H1 (cell line): Measurements from ENCODE around the gene MGMT. TPM values are rescaled to one million over a fixed set of nuclear protein-coding genes. Genes with fewer than 3 reads are reported as not detected.

Experiments
- CTCF ChIA-PET: fragments of 300-600 bp; sonication (Branson Sonifier 250); formaldehyde crosslinking; loops from one replicate; lab custom pipeline; 2021; ENCODE audit not compliant: partially characterized antibody; lab: Charles Lee
- POLR2A ChIA-PET: fragments of 300-600 bp; sonication (Branson Sonifier 250); formaldehyde crosslinking; loops from one replicate; lab custom pipeline; 2021; ENCODE audit warnings: inconsistent platforms; ENCODE audit not compliant: partially characterized antibody; lab: Charles Lee
- DNase-seq, 2 experiments: peaks; one replicate each; pipeline versions ENCODE4 v3.0.0 to v3.0.0-alpha.2; 2010 to 2022; ENCODE audit warnings: low spot score in 2 of 2, low read depth in 1 of 2, mixed read lengths in 1 of 2
- FAIRE-seq: peaks from 2 replicates; lab custom pipeline; 2011; peaks lifted over from hg19 to GRCh38; lab: Jason Lieb, UNC
- H2AFZ ChIP-seq: 2 replicates; pipeline ENCODE4 v1.8.1; 2012; ENCODE audit warnings: low read length, inconsistent platforms
- H2AK5ac ChIP-seq: 2 replicates; pipeline ENCODE4 v1.6.1; 2013; ENCODE audit warnings: low read depth, low read length
- H2BK120ac ChIP-seq: replicated peaks from 2 replicates; pipeline ENCODE3; 2013; ENCODE audit warnings: low read depth, low read length, inconsistent platforms
- H2BK12ac ChIP-seq: 2 replicates; pipeline ENCODE4 v1.6.1; 2013; ENCODE audit warnings: low read depth, low read length
- H2BK15ac ChIP-seq: 2 replicates; pipeline ENCODE4 v1.6.1; 2013; ENCODE audit warnings: low read length
- H2BK20ac ChIP-seq: 2 replicates; pipeline ENCODE4 v1.6.1; 2013; ENCODE audit warnings: low read length
- H2BK5ac ChIP-seq: 2 replicates; pipeline ENCODE4 v1.6.1; 2013; ENCODE audit warnings: low read depth, low read length
- H3K14ac ChIP-seq: 2 replicates; pipeline ENCODE4 v1.6.1; 2013; ENCODE audit warnings: inconsistent platforms; ENCODE audit not compliant: insufficient read length
- H3K18ac ChIP-seq: 2 replicates; pipeline ENCODE4 v1.6.1; 2013; ENCODE audit warnings: low read length; ENCODE audit errors: extremely low read depth
- H3K23ac ChIP-seq: 2 replicates; pipeline ENCODE4 v1.6.1; 2013; ENCODE audit warnings: inconsistent platforms; ENCODE audit not compliant: insufficient read length
- H3K23me2 ChIP-seq: 2 replicates; pipeline ENCODE4 v1.6.1; 2013; ENCODE audit warnings: low read depth, low read length
- H3K27ac ChIP-seq: 2 replicates; pipeline ENCODE4 v1.6.1; 2011; ENCODE audit warnings: low read depth, low read length, inconsistent platforms
- H3K27me3 ChIP-seq, 4 experiments: replicated peaks in 1 of 4; 1 replicate in 1 of 4; 2 replicates in 3 of 4; pipeline versions ENCODE4 v1.6.1 to v1.8.1; 2011 to 2013; ENCODE audit warnings: low read length in 3 of 4, mild to moderate bottlenecking in 3 of 4, inconsistent platforms in 2 of 4, mixed read lengths in 2 of 4, moderate library complexity in 1 of 4; ENCODE audit not compliant: control insufficient read depth in 3 of 4, insufficient read depth in 3 of 4; ENCODE audit errors: extremely low read depth in 1 of 4
- H3K36me3 ChIP-seq, 4 experiments: 2 replicates each; pipeline versions ENCODE4 v1.6.1 to v1.8.1; 2011 to 2013; ENCODE audit warnings: mild to moderate bottlenecking in 4 of 4, low read length in 3 of 4, moderate library complexity in 2 of 4, control low read depth in 1 of 4, inconsistent platforms in 1 of 4; ENCODE audit not compliant: insufficient read depth in 4 of 4, control insufficient read depth in 2 of 4
- H3K4ac ChIP-seq: replicated peaks from 2 replicates; pipeline ENCODE3; 2013; ENCODE audit warnings: low read length, low read depth, mixed read lengths, inconsistent platforms; ENCODE audit not compliant: insufficient read length
- H3K4me1 ChIP-seq, 4 experiments: replicated peaks in 1 of 4; 1 replicate in 1 of 4; 2 replicates in 3 of 4; pipeline versions ENCODE4 v1.6.1 to v1.8.1; 2011 to 2013; ENCODE audit warnings: low read length in 3 of 4, inconsistent platforms in 2 of 4, mixed read lengths in 1 of 4; ENCODE audit not compliant: insufficient read depth in 4 of 4, control insufficient read depth in 3 of 4
- H3K4me2 ChIP-seq, 2 experiments: 2 replicates each; pipeline versions ENCODE4 v1.6.1 to v1.8.1; 2011 to 2013; ENCODE audit warnings: low read depth in 2 of 2, low read length in 2 of 2, control low read depth in 1 of 2, inconsistent platforms in 1 of 2, mild to moderate bottlenecking in 1 of 2; ENCODE audit not compliant: insufficient read depth in 1 of 2
- H3K4me3 ChIP-seq, 4 experiments: fragments of 200-600, 300-600 bp in 1 of 4; sonication (generic), shearing (Covaris generic), sonication (Bioruptor Twin) in 1 of 4; 2 replicates each; pipeline versions ENCODE4 v1.5.1 to v1.8.1; 2011 to 2016; ENCODE audit warnings: low read length in 4 of 4, low read depth in 3 of 4, control low read depth in 2 of 4, inconsistent platforms in 2 of 4, mild to moderate bottlenecking in 2 of 4, mixed read lengths in 1 of 4, moderate library complexity in 1 of 4; ENCODE audit not compliant: insufficient read depth in 2 of 4; ENCODE audit errors: extremely low read depth in 1 of 4
- H3K56ac ChIP-seq: replicated peaks from 2 replicates; pipeline ENCODE3; 2013; ENCODE audit warnings: low read depth, mild to moderate bottlenecking, mixed read lengths, low read length, inconsistent platforms; ENCODE audit not compliant: insufficient read length
- H3K79me1 ChIP-seq: 2 replicates; pipeline ENCODE4 v1.6.1; 2013; ENCODE audit warnings: low read depth, low read length, control low read depth
- H3K79me2 ChIP-seq, 2 experiments: 2 replicates each; pipeline versions ENCODE4 v1.6.1 to v1.8.1; 2012 to 2013; ENCODE audit warnings: low read length in 2 of 2, mild to moderate bottlenecking in 2 of 2, inconsistent platforms in 1 of 2; ENCODE audit not compliant: insufficient read depth in 2 of 2, control insufficient read depth in 1 of 2
- H3K9ac ChIP-seq, 4 experiments: replicated peaks in 1 of 4; 1 replicate in 1 of 4; 2 replicates in 3 of 4; pipeline versions ENCODE4 v1.6.1 to v1.8.1; 2011 to 2013; ENCODE audit warnings: low read depth in 3 of 4, low read length in 3 of 4, control low read depth in 2 of 4, mild to moderate bottlenecking in 2 of 4, moderate library complexity in 2 of 4, inconsistent platforms in 1 of 4; ENCODE audit errors: extremely low read depth in 1 of 4
- H3K9me3 ChIP-seq, 2 experiments: 2 replicates each; pipeline versions ENCODE4 v1.6.1 to v1.8.1; 2012 to 2013; ENCODE audit warnings: mild to moderate bottlenecking in 2 of 2, moderate library complexity in 2 of 2, control low read depth in 1 of 2, inconsistent platforms in 1 of 2, low read depth in 1 of 2, low read length in 1 of 2, mixed read lengths in 1 of 2; ENCODE audit not compliant: insufficient read depth in 2 of 2
- H4K20me1 ChIP-seq, 2 experiments: replicated peaks in 1 of 2; 2 replicates each; pipeline versions ENCODE3 to v1.8.1; 2011 to 2013; ENCODE audit warnings: inconsistent platforms in 2 of 2, low read length in 2 of 2, mild to moderate bottlenecking in 1 of 2; ENCODE audit not compliant: insufficient read depth in 2 of 2, control insufficient read depth in 1 of 2
- H4K5ac ChIP-seq: 2 replicates; pipeline ENCODE4 v1.6.1; 2013; ENCODE audit warnings: low read length, low read depth, mixed read lengths, inconsistent platforms; ENCODE audit not compliant: insufficient read length
- H4K8ac ChIP-seq: 2 replicates; pipeline ENCODE4 v1.8.0; 2013; ENCODE audit warnings: mild to moderate bottlenecking, moderate library complexity, low read length, inconsistent platforms; ENCODE audit not compliant: insufficient read depth; ENCODE audit errors: extremely low read depth
- H4K91ac ChIP-seq: replicated peaks from 2 replicates; pipeline ENCODE3; 2013; ENCODE audit warnings: low read length, mixed read lengths, inconsistent platforms; ENCODE audit not compliant: insufficient read length
- CEBPB ChIP-seq: IDR thresholded peaks from 2 replicates; pipeline ENCODE4 v1.6.1; 2012; ENCODE audit warnings: low read depth, low read length
- SIX5 ChIP-seq: IDR thresholded peaks from 2 replicates; pipeline ENCODE4 v1.6.1; 2011; ENCODE audit warnings: mild to moderate bottlenecking, low read depth, low read length
- WGBS, 2 experiments: shearing (Covaris generic) in 1 of 2; methylation state at CpG; one replicate each; pipeline versions ENCODE4 v1.1.6 to v1.1.7; 2013 to 2015; ENCODE audit warnings: low lambda C conversion rate in 2 of 2, mixed read lengths in 2 of 2, inconsistent platforms in 1 of 2, low coverage in 1 of 2, missing lambda C conversion rate in 1 of 2; ENCODE audit not compliant: insufficient replicate concordance in 2 of 2, insufficient coverage in 1 of 2, insufficient read length in 1 of 2; ENCODE audit errors: extremely low coverage in 1 of 2, missing lambda C conversion rate in 1 of 2; 5-methylcytosine and 5-hydroxymethylcytosine counted together
- polyA plus RNA-seq, 7 experiments: library from polyadenylated mRNA; depleted of rRNA in 3 of 7; stranded (reverse) in 5 of 7; unstranded in 2 of 7; fragments of >200 nt in 5 of 7; fragments of 200-250 nt in 2 of 7; gene quantifications; 1 replicate in 5 of 7; 2 replicates in 1 of 7; 4 replicates in 1 of 7; pipeline versions ENCODE4 v1.2.1 to v1.2.3, GENCODE V29; 2011 to 2013; ENCODE audit warnings: missing spikeins in 2 of 7, mixed read lengths in 2 of 7
- total RNA-seq: library from RNA; stranded (reverse); fragmentation: NEBNext Ultra II Directional; extraction: Animal tissue kit (Norgen Biotek cat#: 25700); gene quantifications from 2 replicates; pipeline ENCODE4 v1.2.1, GENCODE V29; 2021

The MGMT gene
- total and polyA plus RNA-seq, 2 of the 8 experiments (the other 6 are each of a cell fraction or from before 2014, with no cell fraction given) = 9.9 to 10.7 TPM

GRCh38 chr10:129704786-129705525 lies 237.9 kb downstream of the MGMT start:
- Histone ChIP-seq H2BK15ac (no peak overlapping the region), H3K27me3 (no peaks in the 10 kb centered on the region), H3K9ac (no peak overlapping the region), H3K4ac (peak overlapping the region; percentile 50), H3K4me3 (no peak overlapping the region), H3K79me2 (no peaks in the 10 kb centered on the region), H3K56ac (no peak overlapping the region), H2AFZ (no peak overlapping the region), H3K4me1 (no peaks in the 10 kb centered on the region; a peak in 2 of 7 replicates), H3K79me1 (no peaks in the 10 kb centered on the region), H3K18ac (peak overlapping the region; percentile 7; the same call in 1 of the 2 replicates), H3K23me2 (no peaks in the 10 kb centered on the region), H3K4me2 (no peak overlapping the region), H2BK12ac (no peak overlapping the region), H4K91ac (peak overlapping the region; percentile 70), H4K8ac (no peak overlapping the region), H3K9me3 (no peaks in the 10 kb centered on the region), H3K23ac (no peak overlapping the region), H4K5ac (no peak overlapping the region), H2BK5ac (no peak overlapping the region), H2AK5ac (no peak overlapping the region), H2BK120ac (no peak overlapping the region), H4K20me1 (no peaks in the 10 kb centered on the region), H3K27ac (no peak overlapping the region), H3K36me3 (no peaks in the 10 kb centered on the region), H2BK20ac (no peak overlapping the region), H3K14ac (no peak overlapping the region)
- ChIA-PET CTCF (interaction anchor here (1.4 kb wide), 1 partner anchor 8 kb away, joined by 3 read pairs; no protein-coding TSS in a partner anchor), POLR2A (no interaction called here)
- DNase-seq (no peak), FAIRE-seq (no peak)
- TF ChIP-seq CEBPB = no peak
- no peak for TF ChIP-seq SIX5
- 91% methylated on average over 22 of the region's 25 CpGs; no CpG with 5 or more reads in 1 of the 2 experiments for WGBS, 2 experiments
